Uterus (tissue), 4 donors: ENCODE results near the gene DPH1. TPM values are rescaled to one million over a fixed set of nuclear protein-coding genes. Genes with fewer than 3 reads are reported as not detected.

Experiments used
- DNase-seq, 2 donors: peaks; one replicate each; pipeline ENCODE4 v3.0.0-alpha.2; 2019 to 2020
- H3K27ac ChIP-seq, 2 donors: fragments of 200-600 bp; sonication (generic); 1 replicate in 1 of 2; 2 replicates in 1 of 2; pipeline ENCODE4 v1.5.1; 2016 to 2018
- H3K27me3 ChIP-seq, 2 donors: fragments of 200-600 bp; sonication (generic); one replicate each; pipeline ENCODE4 v1.5.1; 2018 to 2019; ENCODE audit warnings: control low read depth in 1 of 2
- H3K36me3 ChIP-seq, 2 donors: fragments of 200-600 bp; sonication (generic); one replicate each; pipeline ENCODE4 v1.5.1; 2019; ENCODE audit warnings: control low read depth in 1 of 2
- H3K4me1 ChIP-seq, 2 donors: fragments of 200-600 bp; sonication (generic); one replicate each; pipeline ENCODE4 v1.5.1; 2018 to 2019; ENCODE audit warnings: control low read depth in 1 of 2
- H3K4me3 ChIP-seq, 2 donors: fragments of 200-600 bp; sonication (generic); 1 replicate in 1 of 2; 2 replicates in 1 of 2; pipeline ENCODE4 v1.5.1; 2018 to 2019; ENCODE audit warnings: mild to moderate bottlenecking in 1 of 2
- H3K9me3 ChIP-seq, 2 donors: fragments of 200-600 bp; sonication (generic); one replicate each; pipeline ENCODE4 v1.5.1; 2019; ENCODE audit warnings: control low read depth in 1 of 2
- POLR2A ChIP-seq, 2 donors: fragments of 450-650 bp; IDR thresholded peaks; one replicate each; pipeline ENCODE4 v1.6.1; 2016; ENCODE audit warnings: antibody characterized with exemption in 2 of 2, mild to moderate bottlenecking in 1 of 2, moderate library complexity in 1 of 2
- intact Hi-C: fragments of 100-400 bp; cut with DNase I; formaldehyde crosslinking; loops from one replicate; pipeline ENCODE4 v1.15.1; 2023; ENCODE audit warnings: low total_unique reads
- total RNA-seq, 4 donors: library from RNA; depleted of rRNA in 3 of 4; stranded (reverse); fragments of >200 nt in 3 of 4; gene quantifications; one replicate each; pipeline versions ENCODE4 v1.1.0 to v1.2.4, GENCODE V29; 2014 to 2023
- TF ChIP-seq, protein P1 (sequence below), 4 experiments: fragments of 200-600 bp in 2 of 4; fragments of 450-650 bp in 2 of 4; sonication (generic) in 2 of 4; IDR thresholded peaks; one replicate each; pipeline ENCODE4 v1.5.1; 2016 to 2019; ENCODE audit warnings: antibody characterized with exemption in 4 of 4, mild to moderate bottlenecking in 2 of 4, moderate library complexity in 1 of 4
- donor health status: DM: yes; HTN: yes; CAD: no.

The DPH1 gene
- total RNA-seq, 4 donors from 2014 or later, result 26.8 to 121 (median 49.1) TPM

GRCh38 chr17:2040219-2040827, 10.4 kb downstream of the DPH1 start:
- TF ChIP-seq, protein P1, sequence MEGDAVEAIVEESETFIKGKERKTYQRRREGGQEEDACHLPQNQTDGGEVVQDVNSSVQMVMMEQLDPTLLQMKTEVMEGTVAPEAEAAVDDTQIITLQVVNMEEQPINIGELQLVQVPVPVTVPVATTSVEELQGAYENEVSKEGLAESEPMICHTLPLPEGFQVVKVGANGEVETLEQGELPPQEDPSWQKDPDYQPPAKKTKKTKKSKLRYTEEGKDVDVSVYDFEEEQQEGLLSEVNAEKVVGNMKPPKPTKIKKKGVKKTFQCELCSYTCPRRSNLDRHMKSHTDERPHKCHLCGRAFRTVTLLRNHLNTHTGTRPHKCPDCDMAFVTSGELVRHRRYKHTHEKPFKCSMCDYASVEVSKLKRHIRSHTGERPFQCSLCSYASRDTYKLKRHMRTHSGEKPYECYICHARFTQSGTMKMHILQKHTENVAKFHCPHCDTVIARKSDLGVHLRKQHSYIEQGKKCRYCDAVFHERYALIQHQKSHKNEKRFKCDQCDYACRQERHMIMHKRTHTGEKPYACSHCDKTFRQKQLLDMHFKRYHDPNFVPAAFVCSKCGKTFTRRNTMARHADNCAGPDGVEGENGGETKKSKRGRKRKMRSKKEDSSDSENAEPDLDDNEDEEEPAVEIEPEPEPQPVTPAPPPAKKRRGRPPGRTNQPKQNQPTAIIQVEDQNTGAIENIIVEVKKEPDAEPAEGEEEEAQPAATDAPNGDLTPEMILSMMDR (IDR thresholded peaks at IDR 0.05), result no peak
- no peak for TF ChIP-seq POLR2A (IDR thresholded peaks at IDR 0.05)
- H3K4me1 ChIP-seq, result peaks cover 0 to 9% of the 10 kb centered on the region in 2 donors
- H3K36me3 ChIP-seq, result no peaks in the 10 kb centered on the region
- no peak overlapping the region for H3K4me3 ChIP-seq
- intact Hi-C loops, result no loop called here
- H3K27ac ChIP-seq, result no peak overlapping the region
- DNase-seq, result peak in 1 of 2 donors; percentile 19
- no peaks in the 10 kb centered on the region for H3K9me3 ChIP-seq
- no peaks in the 10 kb centered on the region for H3K27me3 ChIP-seq

- Histone ChIP-seq H3K27me3 (no peaks in the 10 kb centered on the region), H3K4me3 (peak overlapping the region; percentile 47 to 60), H3K27ac (peak overlapping the region; percentile 85 to 86), H3K4me1 (peaks cover 0 to 9% of the 10 kb centered on the region in 2 donors), H3K36me3 (no peaks in the 10 kb centered on the region), H3K9me3 (no peaks in the 10 kb centered on the region)
- TF ChIP-seq POLR2A (IDR thresholded peaks at IDR 0.05), result no peak
- TF ChIP-seq, protein P1 (IDR thresholded peaks at IDR 0.05), result no peak
- no peak for DNase-seq
- intact Hi-C loops, result no loop called here
Measured at GRCh38 chr17:2040942-2041560, 11.1 kb downstream of the DPH1 start.

DNA sequence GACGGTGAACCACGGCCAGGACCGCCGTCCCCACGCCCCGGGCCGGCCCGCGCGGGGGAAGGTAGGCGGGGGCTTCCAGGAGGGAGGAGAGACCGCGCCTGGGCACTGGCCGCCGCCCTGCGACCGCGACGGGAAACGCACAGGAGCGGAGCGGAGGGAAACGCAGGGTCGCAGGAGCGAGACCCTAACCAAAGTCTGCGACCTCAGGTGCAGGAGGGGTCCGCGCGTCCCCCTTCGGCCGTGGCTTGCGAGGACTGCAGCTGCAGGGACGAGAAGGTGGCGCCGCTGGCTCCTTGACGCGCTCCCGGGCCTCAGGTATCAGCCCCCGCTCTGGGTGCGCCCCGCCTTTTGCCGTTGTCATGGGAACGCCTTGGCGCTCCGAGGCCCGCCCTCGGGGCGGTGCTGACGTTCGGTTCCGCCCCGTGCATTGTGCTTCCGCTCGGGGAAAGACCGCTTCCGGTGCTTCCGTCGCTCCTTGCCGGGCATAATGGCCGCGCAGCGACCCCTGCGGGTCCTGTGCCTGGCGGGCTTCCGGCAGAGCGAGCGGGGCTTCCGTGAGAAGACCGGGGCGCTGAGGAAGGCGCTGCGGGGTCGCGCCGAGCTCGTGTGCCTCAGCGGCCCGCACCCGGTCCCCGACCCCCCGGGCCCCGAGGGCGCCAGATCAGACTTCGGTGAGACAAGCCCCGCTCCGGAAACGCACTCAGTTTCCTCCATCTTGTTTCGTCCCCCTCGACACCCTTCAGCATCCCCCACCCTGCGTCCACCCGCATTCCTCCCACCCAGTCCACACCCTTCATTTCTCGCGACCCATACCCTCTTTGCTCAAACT, 11.8 kb downstream of the DPH1 start, which contains the start of gene OVCA2:
TSS of gene OVCA2 (plus strand) at position 462 of the 829 bp plus-strand sequence. CDS start at position 488, 26 bp downstream.
- H3K4me1 ChIP-seq, result peaks cover 0 to 9% of the 10 kb centered on the region in 2 donors
- H3K36me3 ChIP-seq, result no peaks in the 10 kb centered on the region
- TF ChIP-seq, protein P1 (IDR thresholded peaks at IDR 0.05), result peak; percentile 55 to 80 (median 68)
- TF ChIP-seq POLR2A (IDR thresholded peaks at IDR 0.05), result peak; percentile 62 to 75
- peak within 1 kb of the TSS; percentile 47 to 60 for H3K4me3 ChIP-seq
- peak; percentile 94 to 97 for DNase-seq
- no peaks in the 10 kb centered on the region for H3K27me3 ChIP-seq
- intact Hi-C loops, result no loop called here
- H3K27ac ChIP-seq, result peak within 1 kb of the TSS; percentile 85 to 86
- H3K9me3 ChIP-seq, result no peaks in the 10 kb centered on the region

DNA sequence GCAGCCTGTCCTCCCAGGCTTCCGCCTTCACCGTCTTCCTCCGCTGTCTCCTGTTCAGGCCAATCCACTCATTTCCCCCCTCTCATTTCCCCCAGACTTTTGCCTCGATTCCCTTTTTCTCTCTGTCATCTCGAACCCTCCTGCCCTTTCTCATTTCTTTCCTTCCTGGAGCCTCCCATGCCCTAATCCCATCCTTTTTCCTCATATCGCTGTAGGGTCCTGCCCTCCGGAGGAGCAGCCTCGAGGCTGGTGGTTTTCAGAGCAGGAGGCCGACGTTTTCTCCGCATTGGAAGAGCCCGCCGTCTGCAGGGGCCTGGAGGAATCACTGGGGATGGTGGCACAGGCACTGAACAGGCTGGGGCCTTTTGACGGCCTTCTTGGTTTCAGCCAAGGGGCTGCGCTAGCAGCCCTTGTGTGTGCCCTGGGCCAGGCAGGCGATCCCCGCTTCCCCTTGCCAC, 12.5 kb downstream of the DPH1 start:
- H3K9me3 ChIP-seq, result no peaks in the 10 kb centered on the region
- peak overlapping the region; percentile 85 to 86 for H3K27ac ChIP-seq
- peak overlapping the region; percentile 47 to 60 for H3K4me3 ChIP-seq
- intact Hi-C loops, result no loop called here
- no peak for TF ChIP-seq POLR2A (IDR thresholded peaks at IDR 0.05)
- TF ChIP-seq, protein P1 (IDR thresholded peaks at IDR 0.05), result peak in 1 of 4 experiments; percentile 15
- peaks cover 0 to 9% of the 10 kb centered on the region in 2 donors for H3K4me1 ChIP-seq
- no peaks in the 10 kb centered on the region for H3K27me3 ChIP-seq
- H3K36me3 ChIP-seq, result no peaks in the 10 kb centered on the region
- DNase-seq, result peak in 1 of 2 donors; percentile 24
